ENCODE results near the gene ZFP3.

ZFP3 gene

GRCh38 chr17:5047446-5047845, 30.8 kb upstream of the ZFP3 start:
- H3K27me3 Mint-ChIP-seq (ENCODE audit: low read depth), result peaks cover 5% of the 10 kb centered on the region
- TF ChIP-seq, protein P1, sequence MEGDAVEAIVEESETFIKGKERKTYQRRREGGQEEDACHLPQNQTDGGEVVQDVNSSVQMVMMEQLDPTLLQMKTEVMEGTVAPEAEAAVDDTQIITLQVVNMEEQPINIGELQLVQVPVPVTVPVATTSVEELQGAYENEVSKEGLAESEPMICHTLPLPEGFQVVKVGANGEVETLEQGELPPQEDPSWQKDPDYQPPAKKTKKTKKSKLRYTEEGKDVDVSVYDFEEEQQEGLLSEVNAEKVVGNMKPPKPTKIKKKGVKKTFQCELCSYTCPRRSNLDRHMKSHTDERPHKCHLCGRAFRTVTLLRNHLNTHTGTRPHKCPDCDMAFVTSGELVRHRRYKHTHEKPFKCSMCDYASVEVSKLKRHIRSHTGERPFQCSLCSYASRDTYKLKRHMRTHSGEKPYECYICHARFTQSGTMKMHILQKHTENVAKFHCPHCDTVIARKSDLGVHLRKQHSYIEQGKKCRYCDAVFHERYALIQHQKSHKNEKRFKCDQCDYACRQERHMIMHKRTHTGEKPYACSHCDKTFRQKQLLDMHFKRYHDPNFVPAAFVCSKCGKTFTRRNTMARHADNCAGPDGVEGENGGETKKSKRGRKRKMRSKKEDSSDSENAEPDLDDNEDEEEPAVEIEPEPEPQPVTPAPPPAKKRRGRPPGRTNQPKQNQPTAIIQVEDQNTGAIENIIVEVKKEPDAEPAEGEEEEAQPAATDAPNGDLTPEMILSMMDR (IDR thresholded peaks at IDR 0.05; ENCODE audit: unreplicated experiment in 3 of 3), result no peak
- peaks cover 16% of the 10 kb centered on the region for H3K4me1 Mint-ChIP-seq
- peak overlapping the region in 1 of 3 experiments; percentile 80 for H3K27ac Mint-ChIP-seq
- H3K4me3 Mint-ChIP-seq, result no peak overlapping the region
- H3K36me3 Mint-ChIP-seq (ENCODE audit: low read depth), result no peaks in the 10 kb centered on the region
- no peaks in the 10 kb centered on the region for H3K9me3 Mint-ChIP-seq

- TF ChIP-seq, protein P1 (IDR thresholded peaks at IDR 0.05; ENCODE audit: unreplicated experiment in 3 of 3), result no peak
- H3K27ac Mint-ChIP-seq, result peak overlapping the region; percentile 49 to 92 (median 86)
- H3K27me3 Mint-ChIP-seq (ENCODE audit: low read depth), result peaks cover 2% of the 10 kb centered on the region
- peaks cover 16% of the 10 kb centered on the region for H3K4me1 Mint-ChIP-seq
- no peaks in the 10 kb centered on the region for H3K36me3 Mint-ChIP-seq (ENCODE audit: low read depth)
- H3K4me3 Mint-ChIP-seq, result no peak overlapping the region
- no peaks in the 10 kb centered on the region for H3K9me3 Mint-ChIP-seq
Measured at GRCh38 chr17:5049314-5049841, 28.9 kb upstream of the ZFP3 start.

DNA sequence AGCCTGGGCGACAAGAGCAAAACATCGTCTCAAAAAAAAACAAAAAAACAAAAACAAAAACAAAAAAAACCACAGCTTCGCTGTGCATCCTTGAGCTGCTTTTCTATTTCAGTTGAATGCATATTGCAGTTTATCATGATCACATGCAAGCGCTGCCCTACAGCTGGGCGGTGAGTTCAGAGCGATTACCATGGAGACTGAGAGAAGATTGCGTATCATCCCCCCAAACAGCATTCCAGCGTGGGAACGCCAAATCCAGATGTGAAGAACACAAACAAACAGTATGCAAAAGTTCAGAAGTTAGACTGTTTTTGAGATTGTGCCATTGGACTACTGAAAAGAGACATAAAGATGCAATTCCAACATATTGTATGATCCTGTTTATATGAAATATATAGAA, 28.0 kb upstream of the ZFP3 start:
- Mint-ChIP-seq H3K36me3 (ENCODE audit: low read depth) (no peaks in the 10 kb centered on the region), H3K9me3 (peaks cover 4% of the 10 kb centered on the region), H3K4me3 (no peak overlapping the region), H3K27ac (peak overlapping the region in 1 of 3 experiments; percentile 92), H3K27me3 (ENCODE audit: low read depth) (no peaks in the 10 kb centered on the region), H3K4me1 (peaks cover 16% of the 10 kb centered on the region)
- TF ChIP-seq, protein P1 (IDR thresholded peaks at IDR 0.05; ENCODE audit: unreplicated experiment in 3 of 3), result no peak

- Mint-ChIP-seq H3K4me3 (no peak overlapping the region), H3K4me1 (peaks cover under 1% of the 10 kb centered on the region), H3K36me3 (ENCODE audit: low read depth) (peaks cover 5% of the 10 kb centered on the region), H3K27ac (no peak overlapping the region), H3K9me3 (peaks cover 6% of the 10 kb centered on the region), H3K27me3 (ENCODE audit: low read depth) (peaks cover 7% of the 10 kb centered on the region)
- TF ChIP-seq, protein P1 (IDR thresholded peaks at IDR 0.05; ENCODE audit: unreplicated experiment in 3 of 3), result no peak
Measured at GRCh38 chr17:5055543-5055942, 22.7 kb upstream of the ZFP3 start.

GRCh38 chr17:5065227-5065744, 13.0 kb upstream of the ZFP3 start:
- TF ChIP-seq, protein P1 (IDR thresholded peaks at IDR 0.05; ENCODE audit: unreplicated experiment in 3 of 3), result no peak
- Mint-ChIP-seq H3K27ac (no peak overlapping the region), H3K36me3 (ENCODE audit: low read depth) (no peaks in the 10 kb centered on the region), H3K4me1 (no peaks in the 10 kb centered on the region), H3K9me3 (no peaks in the 10 kb centered on the region), H3K27me3 (ENCODE audit: low read depth) (peaks cover 7% of the 10 kb centered on the region), H3K4me3 (no peak overlapping the region)

GRCh38 chr17:5068236-5068635, 10.0 kb upstream of the ZFP3 start:
- no peaks in the 10 kb centered on the region for H3K9me3 Mint-ChIP-seq
- TF ChIP-seq, protein P1 (IDR thresholded peaks at IDR 0.05; ENCODE audit: unreplicated experiment in 3 of 3), result no peak
- H3K27me3 Mint-ChIP-seq (ENCODE audit: low read depth), result peaks cover 4% of the 10 kb centered on the region
- H3K4me3 Mint-ChIP-seq, result no peak overlapping the region
- no peaks in the 10 kb centered on the region for H3K4me1 Mint-ChIP-seq
- H3K27ac Mint-ChIP-seq, result no peak overlapping the region
- H3K36me3 Mint-ChIP-seq (ENCODE audit: low read depth), result no peaks in the 10 kb centered on the region

Measured in nephron (organoid).